ENCODE measurements around the gene PPP1R2. TPM values are rescaled to one million over a fixed set of nuclear protein-coding genes. Genes with fewer than 3 reads are reported as not detected.
A peak's percentile ranks its signal among the peaks of the same experiment; 100 is the strongest.
"Not testable (repeated sequence)": the region's sequence is repeated elsewhere in the genome, so short reads cannot be mapped to it uniquely, and the experiment has no call there.

The PPP1R2 gene
- total RNA-seq = 169 TPM
- polyA plus RNA-seq = 100 to 1,000 TPM; 253 to 337 (median 306) TPM

DNA sequence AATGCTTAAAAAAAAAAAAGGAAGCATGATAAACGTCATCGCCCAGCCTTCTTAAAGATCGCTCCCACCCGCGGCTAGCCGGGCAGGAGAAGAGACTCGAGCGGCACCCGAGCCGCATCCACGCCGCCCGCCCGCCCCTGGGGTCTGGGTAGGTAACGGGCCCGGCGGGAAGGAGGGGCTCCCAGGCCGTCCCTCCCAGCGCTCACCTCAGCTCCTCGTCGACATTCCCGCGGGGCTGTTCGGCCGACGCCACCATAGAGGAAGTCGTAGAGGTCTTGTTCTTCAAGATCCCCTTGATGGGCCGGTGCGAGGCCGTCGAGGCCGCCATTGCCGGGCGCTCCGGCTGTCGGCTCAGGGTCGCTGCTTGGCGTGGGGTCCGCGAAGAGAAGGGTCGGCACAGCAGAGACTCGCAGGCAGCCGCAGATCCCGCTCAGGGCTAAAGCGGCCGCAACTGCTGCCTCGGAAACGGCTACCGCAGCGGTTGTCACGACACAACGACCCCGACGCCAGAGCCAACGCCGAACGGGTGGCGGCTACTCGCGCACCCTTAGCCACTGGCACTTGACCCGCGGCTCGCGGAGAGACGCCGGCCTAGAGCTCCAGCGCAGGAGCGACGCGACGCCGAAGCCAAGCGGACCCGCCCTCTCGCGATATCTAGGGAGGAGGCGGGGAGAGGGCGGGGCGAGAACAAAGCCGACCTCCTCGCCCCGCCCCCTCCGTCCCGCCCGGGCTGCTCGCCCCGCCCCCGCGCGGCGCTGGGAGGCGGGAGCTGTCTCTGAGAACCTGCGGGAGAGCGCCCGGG is at the start of gene PPP1R2:
Gene PPP1R2 (minus strand): TSS at position 628 of the 802 bp plus-strand sequence. CDS start 300 bp downstream, at position 328.
- peaks cover 79% of the 10 kb centered on the region for H3K4me1 ChIP-seq (ENCODE audit: control insufficient read depth, insufficient read depth, low read length, poor library complexity, severe bottlenecking)
- H3K9me3 Mint-ChIP-seq = no peaks in the 10 kb centered on the region
- H3K4me3 ChIP-seq (ENCODE audit: low read depth, low read length) = peak within 1 kb of the TSS; percentile 100
- H3K36me3 Mint-ChIP-seq = peaks cover 24% of the 10 kb centered on the region
- DNase-seq (peak; percentile 88 to 92 (median 90)), ATAC-seq (ENCODE audit: low read depth in 2 of 2) (peak; percentile 81 to 83)
- peak within 1 kb of the TSS; percentile 95 to 97 (median 95) for H3K27ac Mint-ChIP-seq
- peak within 1 kb of the TSS; percentile 91 to 98 (median 92) for H3K4me3 Mint-ChIP-seq
- H3K9me3 ChIP-seq (ENCODE audit: control insufficient read depth in 2 of 2, low read length in 2 of 2) = no peaks in the 10 kb centered on the region
- peak within 1 kb of the TSS; percentile 94 for H3K27ac ChIP-seq (ENCODE audit: insufficient read depth, low read length, poor library complexity, severe bottlenecking)
- no peaks in the 10 kb centered on the region for H3K27me3 ChIP-seq (ENCODE audit: control insufficient read depth, insufficient read depth, low read length)
- peaks cover 2% of the 10 kb centered on the region for H3K36me3 ChIP-seq (ENCODE audit: control insufficient read depth, insufficient read depth, low read length)
- no peaks in the 10 kb centered on the region for H3K27me3 Mint-ChIP-seq
- peaks cover 37 to 72% (median 59%) of the 10 kb centered on the region in 4 donors for H3K4me1 Mint-ChIP-seq

DNA sequence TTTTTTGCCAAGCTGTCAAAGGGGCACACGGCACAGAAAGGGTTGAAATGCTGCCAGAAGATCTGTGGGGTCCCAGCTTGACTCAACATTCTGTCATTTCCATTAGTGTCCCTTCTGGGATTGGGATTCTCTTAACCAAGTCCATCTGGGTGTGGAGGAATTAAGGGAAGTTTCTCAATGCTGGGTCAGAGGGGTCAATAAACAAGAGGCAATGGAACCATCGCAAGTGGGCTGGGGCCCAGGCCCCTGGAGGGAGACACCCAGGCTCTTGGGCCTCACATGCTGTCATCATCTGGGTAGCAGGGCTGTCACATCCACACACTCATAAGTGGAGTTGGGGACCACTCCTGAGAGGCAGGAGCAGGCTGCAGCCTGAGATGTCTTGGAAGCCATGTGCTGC is 48.7 kb upstream of the PPP1R2 start:
- Mint-ChIP-seq H3K9me3 (no peaks in the 10 kb centered on the region), H3K4me3 (no peak overlapping the region), H3K4me1 (peaks cover 0 to 4% (median 0%) of the 10 kb centered on the region in 4 donors), H3K27me3 (peaks cover 10% of the 10 kb centered on the region), H3K27ac (no peak overlapping the region), H3K36me3 (no peaks in the 10 kb centered on the region)
- Histone ChIP-seq H3K9me3 (ENCODE audit: control insufficient read depth in 2 of 2, low read length in 2 of 2) (no peaks in the 10 kb centered on the region), H3K27ac (ENCODE audit: insufficient read depth, low read length, poor library complexity, severe bottlenecking) (no peak overlapping the region), H3K27me3 (ENCODE audit: control insufficient read depth, insufficient read depth, low read length) (peaks cover 4% of the 10 kb centered on the region), H3K4me1 (ENCODE audit: control insufficient read depth, insufficient read depth, low read length, poor library complexity, severe bottlenecking) (peaks cover 4% of the 10 kb centered on the region), H3K36me3 (ENCODE audit: control insufficient read depth, insufficient read depth, low read length) (no peaks in the 10 kb centered on the region), H3K4me3 (ENCODE audit: low read depth, low read length) (no peak overlapping the region)
- DNase-seq = no peak
- ATAC-seq (ENCODE audit: low read depth in 2 of 2) = no peak

DNA sequence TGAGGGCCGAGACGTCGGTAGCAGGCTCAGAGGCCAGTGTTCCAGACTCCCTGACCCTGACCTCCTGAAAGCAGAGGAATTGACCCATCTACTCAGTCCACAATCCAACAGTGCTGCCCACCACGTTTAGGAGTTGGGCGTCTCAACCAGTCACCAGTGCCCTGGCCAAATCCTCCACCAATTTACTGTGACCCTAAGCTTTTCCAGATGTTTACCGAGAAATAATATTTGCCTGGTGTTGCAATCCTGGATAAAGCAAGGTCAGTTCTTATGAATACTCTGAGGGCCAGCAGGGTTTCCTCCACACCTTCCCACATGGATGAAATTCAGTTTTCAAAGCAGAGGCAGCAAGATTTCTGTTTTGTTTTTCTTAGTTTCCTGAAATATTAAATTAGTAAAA is 48.1 kb upstream of the PPP1R2 start:
- Mint-ChIP-seq H3K36me3 (no peaks in the 10 kb centered on the region), H3K4me1 (peaks cover 0 to 4% (median under 1%) of the 10 kb centered on the region in 4 donors), H3K9me3 (no peaks in the 10 kb centered on the region), H3K27ac (no peak overlapping the region), H3K4me3 (no peak overlapping the region), H3K27me3 (peaks cover 15% of the 10 kb centered on the region)
- ATAC-seq (ENCODE audit: low read depth in 2 of 2) (no peak), DNase-seq (no peak)
- Histone ChIP-seq H3K9me3 (ENCODE audit: control insufficient read depth in 2 of 2, low read length in 2 of 2) (no peaks in the 10 kb centered on the region), H3K4me3 (ENCODE audit: low read depth, low read length) (no peak overlapping the region), H3K27me3 (ENCODE audit: control insufficient read depth, insufficient read depth, low read length) (peaks cover 4% of the 10 kb centered on the region), H3K36me3 (ENCODE audit: control insufficient read depth, insufficient read depth, low read length) (no peaks in the 10 kb centered on the region), H3K4me1 (ENCODE audit: control insufficient read depth, insufficient read depth, low read length, poor library complexity, severe bottlenecking) (peaks cover 8% of the 10 kb centered on the region), H3K27ac (ENCODE audit: insufficient read depth, low read length, poor library complexity, severe bottlenecking) (no peak overlapping the region)

DNA sequence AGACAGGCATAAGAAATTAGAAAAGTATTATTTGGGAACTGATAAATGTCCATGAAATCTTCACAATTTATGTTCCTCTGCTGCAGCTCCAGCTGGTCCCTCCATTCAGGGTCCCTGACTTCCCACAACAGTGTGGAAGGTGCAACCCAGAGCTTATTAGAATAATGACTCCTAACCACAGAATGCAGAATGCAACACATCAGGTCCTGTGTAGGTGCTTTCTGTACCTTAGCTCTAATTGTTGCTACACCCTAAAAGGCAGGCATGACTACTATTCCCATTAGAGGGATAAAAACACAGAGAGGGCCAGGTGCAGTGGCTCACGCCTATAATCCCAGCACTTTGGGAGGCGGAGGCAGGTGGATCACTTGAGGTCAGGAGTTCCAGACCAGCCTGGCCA is 47.3 kb upstream of the PPP1R2 start:
- not testable (repeated sequence) for H3K27me3 ChIP-seq (ENCODE audit: control insufficient read depth, insufficient read depth, low read length); H3K27ac ChIP-seq (ENCODE audit: insufficient read depth, low read length, poor library complexity, severe bottlenecking); H3K9me3 ChIP-seq (ENCODE audit: control insufficient read depth in 2 of 2, low read length in 2 of 2); H3K4me3 ChIP-seq (ENCODE audit: low read depth, low read length); H3K4me3 Mint-ChIP-seq; H3K27ac Mint-ChIP-seq; H3K4me1 ChIP-seq (ENCODE audit: control insufficient read depth, insufficient read depth, low read length, poor library complexity, severe bottlenecking); DNase-seq; H3K9me3 Mint-ChIP-seq; H3K36me3 ChIP-seq (ENCODE audit: control insufficient read depth, insufficient read depth, low read length); H3K4me1 Mint-ChIP-seq; ATAC-seq (ENCODE audit: low read depth in 2 of 2); H3K36me3 Mint-ChIP-seq
- peaks cover 15% of the 10 kb centered on the region for H3K27me3 Mint-ChIP-seq

DNA sequence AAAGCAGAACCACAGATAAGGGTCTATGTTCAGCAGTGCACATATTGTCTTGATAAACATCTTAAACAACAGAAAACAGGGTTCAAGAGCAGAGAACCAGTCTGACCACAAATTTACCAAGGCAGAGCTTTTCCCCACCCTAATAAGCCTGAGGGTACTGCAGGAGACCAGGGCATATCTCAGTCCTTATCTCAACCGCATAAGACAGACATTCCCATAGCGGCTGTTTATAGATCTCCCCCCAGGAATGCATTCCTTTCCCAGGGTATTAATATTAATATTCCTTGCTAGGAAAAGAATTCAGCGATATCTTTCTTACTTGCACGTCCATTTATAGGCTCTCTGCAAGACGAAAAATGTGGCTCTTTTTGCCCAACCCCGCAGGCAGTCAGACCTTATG is 46.7 kb upstream of the PPP1R2 start:
- not testable (repeated sequence) for ATAC-seq (ENCODE audit: low read depth in 2 of 2); H3K4me1 Mint-ChIP-seq; H3K9me3 ChIP-seq (ENCODE audit: control insufficient read depth in 2 of 2, low read length in 2 of 2)

DNA sequence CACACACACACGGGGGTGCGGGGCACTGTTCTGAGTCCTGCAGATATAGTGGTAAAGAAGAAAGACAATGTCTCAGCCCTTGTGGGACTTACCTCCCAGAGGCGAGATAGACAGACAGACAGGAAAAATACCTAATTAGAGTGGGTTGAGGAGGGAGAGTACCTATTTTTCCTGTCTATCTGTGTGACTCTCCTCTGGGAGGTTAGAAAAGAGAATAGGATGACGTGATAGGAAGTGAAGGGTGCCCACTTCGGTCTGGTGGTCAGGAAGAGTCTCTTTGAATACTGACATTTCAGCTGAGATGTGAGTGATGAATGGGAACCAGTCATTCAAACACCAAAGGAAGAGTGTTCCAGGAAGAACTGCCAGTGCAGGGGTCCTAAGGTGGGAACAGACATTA is 44.7 kb upstream of the PPP1R2 start:
- Mint-ChIP-seq H3K27ac (no peak overlapping the region), H3K36me3 (no peaks in the 10 kb centered on the region), H3K9me3 (no peaks in the 10 kb centered on the region), H3K4me3 (no peak overlapping the region), H3K27me3 (peaks cover 9% of the 10 kb centered on the region), H3K4me1 (peaks cover 0 to 5% (median 1%) of the 10 kb centered on the region in 4 donors)
- H3K4me1 ChIP-seq (ENCODE audit: control insufficient read depth, insufficient read depth, low read length, poor library complexity, severe bottlenecking) = peaks cover 8% of the 10 kb centered on the region
- no peaks in the 10 kb centered on the region for H3K36me3 ChIP-seq (ENCODE audit: control insufficient read depth, insufficient read depth, low read length)
- no peak for ATAC-seq (ENCODE audit: low read depth in 2 of 2)
- H3K4me3 ChIP-seq (ENCODE audit: low read depth, low read length) = no peak overlapping the region
- no peak for DNase-seq
- H3K27me3 ChIP-seq (ENCODE audit: control insufficient read depth, insufficient read depth, low read length) = peaks cover 6% of the 10 kb centered on the region
- no peak overlapping the region for H3K27ac ChIP-seq (ENCODE audit: insufficient read depth, low read length, poor library complexity, severe bottlenecking)
- no peaks in the 10 kb centered on the region for H3K9me3 ChIP-seq (ENCODE audit: control insufficient read depth in 2 of 2, low read length in 2 of 2)

More for the DNA sequence above, 46.7 kb upstream of the PPP1R2 start:
- not testable (repeated sequence) for H3K27ac Mint-ChIP-seq; H3K4me3 Mint-ChIP-seq; H3K4me3 ChIP-seq (ENCODE audit: low read depth, low read length); H3K36me3 ChIP-seq (ENCODE audit: control insufficient read depth, insufficient read depth, low read length); H3K27ac ChIP-seq (ENCODE audit: insufficient read depth, low read length, poor library complexity, severe bottlenecking); H3K9me3 Mint-ChIP-seq; H3K4me1 ChIP-seq (ENCODE audit: control insufficient read depth, insufficient read depth, low read length, poor library complexity, severe bottlenecking); H3K27me3 ChIP-seq (ENCODE audit: control insufficient read depth, insufficient read depth, low read length); DNase-seq; H3K36me3 Mint-ChIP-seq
- H3K27me3 Mint-ChIP-seq = peaks cover 15% of the 10 kb centered on the region

DNA sequence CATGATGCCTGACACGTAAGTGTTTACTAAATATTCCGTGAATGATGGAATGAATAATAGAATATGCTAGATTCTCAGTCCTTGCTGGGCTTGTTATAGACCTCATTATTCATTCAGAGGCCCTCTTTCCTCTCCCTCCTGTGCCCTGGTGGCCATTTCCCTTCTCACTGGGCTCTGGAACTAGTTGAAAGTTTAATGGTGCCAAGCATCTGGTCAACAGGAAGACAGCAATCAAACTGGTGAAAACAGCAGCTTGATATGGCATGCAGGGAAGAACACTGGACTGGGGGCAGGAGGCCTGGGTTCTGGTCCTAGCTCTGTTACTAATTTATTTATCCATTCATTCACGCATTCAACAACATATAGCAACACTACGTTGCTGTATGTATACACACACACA is 44.3 kb upstream of the PPP1R2 start:
- H3K4me1 Mint-ChIP-seq = peaks cover 0 to 3% (median 1%) of the 10 kb centered on the region in 4 donors
- H3K27me3 ChIP-seq (ENCODE audit: control insufficient read depth, insufficient read depth, low read length) = peaks cover 6% of the 10 kb centered on the region
- H3K27ac ChIP-seq (ENCODE audit: insufficient read depth, low read length, poor library complexity, severe bottlenecking) = no peak overlapping the region
- no peaks in the 10 kb centered on the region for H3K36me3 Mint-ChIP-seq
- no peak overlapping the region for H3K4me3 ChIP-seq (ENCODE audit: low read depth, low read length)
- H3K9me3 Mint-ChIP-seq = no peaks in the 10 kb centered on the region
- no peak overlapping the region for H3K27ac Mint-ChIP-seq
- ATAC-seq (ENCODE audit: low read depth in 2 of 2) (no peak), DNase-seq (no peak)
- H3K9me3 ChIP-seq (ENCODE audit: control insufficient read depth in 2 of 2, low read length in 2 of 2) = no peaks in the 10 kb centered on the region
- H3K27me3 Mint-ChIP-seq = peaks cover 5% of the 10 kb centered on the region
- peaks cover 8% of the 10 kb centered on the region for H3K4me1 ChIP-seq (ENCODE audit: control insufficient read depth, insufficient read depth, low read length, poor library complexity, severe bottlenecking)
- H3K36me3 ChIP-seq (ENCODE audit: control insufficient read depth, insufficient read depth, low read length) = no peaks in the 10 kb centered on the region
- H3K4me3 Mint-ChIP-seq = no peak overlapping the region

DNA sequence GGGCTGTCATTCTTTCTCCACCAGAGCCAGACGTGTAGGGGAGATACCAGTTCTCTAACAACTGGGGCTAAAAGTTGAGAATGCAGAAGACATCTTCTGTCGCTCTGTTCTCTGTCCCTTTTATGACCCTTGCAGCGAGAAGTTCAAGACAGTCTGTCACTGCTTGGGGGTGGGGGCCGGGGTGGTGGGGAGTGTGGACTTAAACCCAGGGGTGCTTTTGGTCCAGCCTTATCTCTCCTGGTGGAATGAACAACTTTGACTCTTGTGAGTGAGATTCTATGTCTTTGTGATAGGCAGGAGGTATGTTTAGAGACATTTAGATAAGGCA is 41.4 kb upstream of the PPP1R2 start:
- Mint-ChIP-seq H3K27ac (no peak overlapping the region), H3K4me3 (no peak overlapping the region)

More for the DNA sequence above, 41.4 kb upstream of the PPP1R2 start:
- ATAC-seq (ENCODE audit: low read depth in 2 of 2) (no peak), DNase-seq (no peak)
- Histone ChIP-seq H3K9me3 (ENCODE audit: control insufficient read depth in 2 of 2, low read length in 2 of 2) (no peaks in the 10 kb centered on the region), H3K36me3 (ENCODE audit: control insufficient read depth, insufficient read depth, low read length) (no peaks in the 10 kb centered on the region), H3K27ac (ENCODE audit: insufficient read depth, low read length, poor library complexity, severe bottlenecking) (no peak overlapping the region), H3K4me3 (ENCODE audit: low read depth, low read length) (no peak overlapping the region), H3K4me1 (ENCODE audit: control insufficient read depth, insufficient read depth, low read length, poor library complexity, severe bottlenecking) (peaks cover 8% of the 10 kb centered on the region), H3K27me3 (ENCODE audit: control insufficient read depth, insufficient read depth, low read length) (peaks cover 6% of the 10 kb centered on the region)
- peaks cover 5% of the 10 kb centered on the region for H3K27me3 Mint-ChIP-seq
- no peaks in the 10 kb centered on the region for H3K36me3 Mint-ChIP-seq
- peaks cover 0 to 3% (median 1%) of the 10 kb centered on the region in 4 donors for H3K4me1 Mint-ChIP-seq
- H3K9me3 Mint-ChIP-seq = no peaks in the 10 kb centered on the region

Data from CD4-positive, CD25-positive, alpha-beta regulatory T cell (primary cell).